ENCODE results near the gene MYPOP. TPM values are rescaled to one million over a fixed set of nuclear protein-coding genes. Genes with fewer than 3 reads are reported as not detected.
A peak's percentile ranks its signal among the peaks of the same experiment; 100 is the strongest.

The MYPOP gene
- total and polyA plus RNA-seq, 9 of the 15 experiments (the other 6 are each of a cell fraction or from before 2014, with no cell fraction given) = 0.32 to 7.6 (median 1.6) TPM

DNA sequence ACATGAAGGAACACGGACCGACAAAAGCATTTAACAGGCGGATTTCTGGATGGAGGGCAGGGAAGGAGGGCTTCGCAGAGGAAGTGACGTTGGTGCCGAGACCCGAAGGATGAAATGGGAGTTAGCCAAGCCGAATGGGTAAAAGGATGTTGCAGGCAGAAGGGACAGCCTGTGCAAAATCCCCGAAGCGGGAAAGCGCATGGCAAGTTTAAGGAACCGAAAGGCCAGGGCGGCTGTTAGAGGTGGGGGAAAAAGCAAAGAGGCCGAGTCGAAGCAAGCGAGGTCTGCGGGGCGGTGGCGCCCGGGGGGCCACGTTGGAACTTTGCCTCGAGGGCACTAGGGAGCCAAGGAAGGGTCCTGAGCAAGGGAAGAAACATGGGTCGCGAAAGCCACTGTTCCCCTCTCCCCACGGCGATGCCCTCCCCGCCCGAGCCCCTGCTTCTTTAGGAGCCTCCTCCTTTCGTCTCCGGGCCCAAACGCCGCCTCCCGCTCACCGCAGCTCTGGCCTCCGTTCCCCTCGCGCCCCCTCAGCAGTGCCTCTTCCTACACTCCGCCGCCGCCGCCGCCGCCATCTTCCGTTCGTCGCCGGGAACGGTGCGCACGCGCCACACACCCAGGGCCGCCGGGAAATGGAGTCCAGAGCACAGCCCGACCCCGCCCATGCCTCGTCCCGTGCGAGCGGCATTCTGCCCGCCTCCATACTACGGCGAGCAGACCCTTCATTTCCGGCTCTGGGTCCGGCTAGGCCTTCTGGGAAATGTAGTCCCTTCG, 39.7 kb downstream of the MYPOP start, which contains the start of gene SYMPK (continued):
- TF ChIP-seq ZBTB9 (CRISPR knock-in tag; IDR thresholded peaks at IDR 0.05) (no peak), PREB (CRISPR knock-in tag; IDR thresholded peaks at IDR 0.05) (no peak), NR0B1 (IDR thresholded peaks at IDR 0.05; ENCODE audit: partially characterized antibody) (no peak), CHAMP1 (IDR thresholded peaks at IDR 0.05) (no peak), MITF (IDR thresholded peaks at IDR 0.05) (0 out of 2 replicates have a peak, but pooled peaks have one; percentile 40), BACH1 (tag; IDR thresholded peaks at IDR 0.05) (no peak), POLR2G (IDR thresholded peaks at IDR 0.05; ENCODE audit: low read depth, low read length) (peak; percentile 93), ZBTB8A (IDR thresholded peaks at IDR 0.05; ENCODE audit: partially characterized antibody) (no peak), ARID3B (CRISPR knock-in tag; IDR thresholded peaks at IDR 0.05; ENCODE audit: borderline replicate concordance) (no peak), MBD2 (IDR thresholded peaks at IDR 0.05; ENCODE audit: borderline replicate concordance, low read depth) (peak; percentile 95), E2F1 (CRISPR knock-in tag; IDR thresholded peaks at IDR 0.05) (0 out of 2 replicates have a peak, but pooled peaks have one; percentile 2)
- TF ChIP-seq, protein P1, sequence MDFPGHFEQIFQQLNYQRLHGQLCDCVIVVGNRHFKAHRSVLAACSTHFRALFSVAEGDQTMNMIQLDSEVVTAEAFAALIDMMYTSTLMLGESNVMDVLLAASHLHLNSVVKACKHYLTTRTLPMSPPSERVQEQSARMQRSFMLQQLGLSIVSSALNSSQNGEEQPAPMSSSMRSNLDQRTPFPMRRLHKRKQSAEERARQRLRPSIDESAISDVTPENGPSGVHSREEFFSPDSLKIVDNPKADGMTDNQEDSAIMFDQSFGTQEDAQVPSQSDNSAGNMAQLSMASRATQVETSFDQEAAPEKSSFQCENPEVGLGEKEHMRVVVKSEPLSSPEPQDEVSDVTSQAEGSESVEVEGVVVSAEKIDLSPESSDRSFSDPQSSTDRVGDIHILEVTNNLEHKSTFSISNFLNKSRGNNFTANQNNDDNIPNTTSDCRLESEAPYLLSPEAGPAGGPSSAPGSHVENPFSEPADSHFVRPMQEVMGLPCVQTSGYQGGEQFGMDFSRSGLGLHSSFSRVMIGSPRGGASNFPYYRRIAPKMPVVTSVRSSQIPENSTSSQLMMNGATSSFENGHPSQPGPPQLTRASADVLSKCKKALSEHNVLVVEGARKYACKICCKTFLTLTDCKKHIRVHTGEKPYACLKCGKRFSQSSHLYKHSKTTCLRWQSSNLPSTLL (IDR thresholded peaks at IDR 0.05) = no peak
